Measurements from ENCODE around the gene RABL6. TPM values are rescaled to one million over a fixed set of nuclear protein-coding genes. Genes with fewer than 3 reads are reported as not detected.

The RABL6 gene
- total and polyA plus RNA-seq, 2 of the 4 experiments (the other 2 are of a cell fraction), result 37.1 to 47.5 TPM

DNA sequence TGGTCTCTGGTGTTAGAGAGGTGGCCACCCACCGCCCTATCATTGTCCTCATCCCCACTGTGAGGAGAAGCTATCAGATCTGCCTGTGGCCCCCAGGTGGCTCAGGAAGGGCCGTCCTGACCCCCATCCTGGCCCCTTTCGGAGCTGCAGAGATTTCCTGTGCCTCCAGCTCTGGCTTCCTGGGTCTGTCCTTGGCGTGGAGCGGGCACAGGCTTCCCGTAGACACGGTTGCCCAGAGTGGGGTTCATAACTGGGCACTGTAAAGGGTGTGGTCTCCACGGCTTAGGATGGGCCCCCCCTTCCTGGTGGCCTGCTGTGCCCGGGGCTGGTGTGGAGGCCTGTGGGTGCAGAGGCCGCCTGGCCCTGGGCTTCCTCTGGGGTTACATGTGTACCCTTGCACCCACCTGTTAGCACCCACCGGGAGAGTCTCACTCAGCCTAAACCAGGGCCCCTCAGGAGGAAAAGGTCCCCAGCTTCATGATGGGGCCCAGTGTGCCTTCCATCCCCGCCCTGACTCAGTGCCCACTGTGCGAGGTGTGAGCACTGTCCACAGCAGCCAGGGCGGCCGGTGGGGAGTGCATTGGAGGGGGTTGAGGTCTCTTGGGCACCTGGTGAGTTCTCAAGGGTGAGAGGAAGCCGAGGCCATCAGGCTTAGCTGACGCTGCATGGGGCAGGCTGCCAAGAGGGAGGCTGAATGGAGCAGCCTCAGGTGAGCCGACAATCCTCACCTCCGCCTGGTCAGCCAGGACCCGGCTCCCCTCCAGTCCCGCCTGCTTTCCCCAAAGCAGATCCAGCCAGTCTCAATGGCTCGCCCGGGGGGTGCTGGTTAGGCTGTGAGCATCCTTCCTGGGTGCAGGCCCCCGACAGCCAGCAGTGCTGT lies 19.2 kb downstream of the RABL6 start:
- Histone ChIP-seq H3K23ac (ENCODE audit: low read depth, low read length) (no peak overlapping the region), H4K5ac (ENCODE audit: low read depth, low read length) (no peak overlapping the region), H3K14ac (replicated peaks; ENCODE audit: low read depth, low read length) (no peak overlapping the region), H3K9ac (ENCODE audit: low read depth, low read length) (no peak overlapping the region), H2BK120ac (ENCODE audit: low read depth, low read length) (no peak overlapping the region), H3K4me2 (ENCODE audit: low read depth, low read length) (no peak overlapping the region), H2AK9ac (replicated peaks; ENCODE audit: low read depth, low read length, poor library complexity) (no peak overlapping the region), H3K9me3 (ENCODE audit: control insufficient read depth, insufficient read depth, low read length) (no peaks in the 10 kb centered on the region), H4K91ac (ENCODE audit: insufficient read depth, low read depth, low read length) (no peak overlapping the region), H3K18ac (ENCODE audit: low read depth, low read length) (no peak overlapping the region), H2BK5ac (ENCODE audit: low read depth, low read length, poor library complexity, severe bottlenecking) (no peak overlapping the region), H3K4me1 (ENCODE audit: control insufficient read depth, insufficient read depth, low read length) (no peaks in the 10 kb centered on the region), H3K4me3 (ENCODE audit: insufficient read depth, low read depth, low read length) (no peak overlapping the region), H2BK15ac (ENCODE audit: low read depth, low read length) (no peak overlapping the region), H3K36me3 (ENCODE audit: control insufficient read depth, insufficient read depth, low read length) (peaks cover 64% of the 10 kb centered on the region), H2AFZ (replicated peaks; ENCODE audit: low read length, poor library complexity) (no peak overlapping the region), H3K27ac (ENCODE audit: insufficient read depth, low read length) (no peak overlapping the region), H3K56ac (ENCODE audit: extremely low read depth, insufficient read depth, low read length) (no peak overlapping the region), H4K8ac (ENCODE audit: low read depth in 2 of 2, low read length in 2 of 2) (no peak overlapping the region), H2BK20ac (ENCODE audit: low read depth, low read length) (no peak overlapping the region), H3K9me1 (ENCODE audit: insufficient read depth, low read length) (no peaks in the 10 kb centered on the region), H3K27me3 (ENCODE audit: control insufficient read depth, insufficient read depth, low read length) (no peaks in the 10 kb centered on the region), H3K79me1 (ENCODE audit: low read depth in 1 of 2, low read length in 2 of 2) (peaks cover 5 to 14% of the 10 kb centered on the region in 2 experiments; a peak in 2 of 4 replicates), H4K20me1 (ENCODE audit: insufficient read depth, low read length) (peaks cover 7% of the 10 kb centered on the region), H3K4ac (ENCODE audit: low read depth, low read length) (no peak overlapping the region), H2AK5ac (ENCODE audit: low read depth, low read length) (no peak overlapping the region)
- ATAC-seq (ENCODE audit: low read depth), result no peak
- TF ChIP-seq RAD21 (IDR thresholded peaks at IDR 0.05; ENCODE audit: low read length), result no peak
- no peak for TF ChIP-seq BHLHE40 (IDR thresholded peaks at IDR 0.05; ENCODE audit: low read depth, low read length)
- TF ChIP-seq MAZ (IDR thresholded peaks at IDR 0.05; ENCODE audit: borderline replicate concordance, low read depth, low read length), result no peak
- no peak for TF ChIP-seq CHD1 (IDR thresholded peaks at IDR 0.05; ENCODE audit: low read depth, low read length)
- TF ChIP-seq CEBPB (IDR thresholded peaks at IDR 0.05; ENCODE audit: low read depth, low read length), result no peak
- TF ChIP-seq, protein P1, sequence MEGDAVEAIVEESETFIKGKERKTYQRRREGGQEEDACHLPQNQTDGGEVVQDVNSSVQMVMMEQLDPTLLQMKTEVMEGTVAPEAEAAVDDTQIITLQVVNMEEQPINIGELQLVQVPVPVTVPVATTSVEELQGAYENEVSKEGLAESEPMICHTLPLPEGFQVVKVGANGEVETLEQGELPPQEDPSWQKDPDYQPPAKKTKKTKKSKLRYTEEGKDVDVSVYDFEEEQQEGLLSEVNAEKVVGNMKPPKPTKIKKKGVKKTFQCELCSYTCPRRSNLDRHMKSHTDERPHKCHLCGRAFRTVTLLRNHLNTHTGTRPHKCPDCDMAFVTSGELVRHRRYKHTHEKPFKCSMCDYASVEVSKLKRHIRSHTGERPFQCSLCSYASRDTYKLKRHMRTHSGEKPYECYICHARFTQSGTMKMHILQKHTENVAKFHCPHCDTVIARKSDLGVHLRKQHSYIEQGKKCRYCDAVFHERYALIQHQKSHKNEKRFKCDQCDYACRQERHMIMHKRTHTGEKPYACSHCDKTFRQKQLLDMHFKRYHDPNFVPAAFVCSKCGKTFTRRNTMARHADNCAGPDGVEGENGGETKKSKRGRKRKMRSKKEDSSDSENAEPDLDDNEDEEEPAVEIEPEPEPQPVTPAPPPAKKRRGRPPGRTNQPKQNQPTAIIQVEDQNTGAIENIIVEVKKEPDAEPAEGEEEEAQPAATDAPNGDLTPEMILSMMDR (conservative IDR thresholded peaks at IDR 0.05; ENCODE audit: low read depth, low read length), result no peak
- TF ChIP-seq ELK1 (IDR thresholded peaks at IDR 0.05; ENCODE audit: borderline replicate concordance, low read depth, low read length), result no peak
- no peak for TF ChIP-seq FOS (IDR thresholded peaks at IDR 0.05; ENCODE audit: low read depth, low read length)
- TF ChIP-seq SMC3 (IDR thresholded peaks at IDR 0.05; ENCODE audit: low read depth, low read length), result no peak
- TF ChIP-seq, protein P2, sequence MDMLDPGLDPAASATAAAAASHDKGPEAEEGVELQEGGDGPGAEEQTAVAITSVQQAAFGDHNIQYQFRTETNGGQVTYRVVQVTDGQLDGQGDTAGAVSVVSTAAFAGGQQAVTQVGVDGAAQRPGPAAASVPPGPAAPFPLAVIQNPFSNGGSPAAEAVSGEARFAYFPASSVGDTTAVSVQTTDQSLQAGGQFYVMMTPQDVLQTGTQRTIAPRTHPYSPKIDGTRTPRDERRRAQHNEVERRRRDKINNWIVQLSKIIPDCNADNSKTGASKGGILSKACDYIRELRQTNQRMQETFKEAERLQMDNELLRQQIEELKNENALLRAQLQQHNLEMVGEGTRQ (IDR thresholded peaks at IDR 0.05; ENCODE audit: low read depth, low read length), result no peak
- no peak for TF ChIP-seq MAFK (IDR thresholded peaks at IDR 0.05; ENCODE audit: low read depth, low read length)
- TF ChIP-seq MXI1 (IDR thresholded peaks at IDR 0.05; ENCODE audit: borderline replicate concordance, low read depth, low read length), result no peak
- TF ChIP-seq POLR2A (IDR thresholded peaks at IDR 0.05; ENCODE audit: low read depth, low read length), result no peak
- TF ChIP-seq RFX5 (IDR thresholded peaks at IDR 0.05; ENCODE audit: low read depth, low read length), result no peak
- BruUV-seq (replicated peaks), result no TSS peak
- 86% methylated on average over 4 of the region's 24 CpGs; no CpG with 5 or more reads in 1 of the 2 experiments for WGBS, 2 experiments (ENCODE audit: extremely low coverage in 2 of 2, insufficient read length in 1 of 2)
- in situ Hi-C loops (cut with MboI; ENCODE audit: low sequenced_read_pairs), result no loop called here
- ChIA-PET CTCF (interaction anchor here (2.0 kb wide), 1 partner anchor 16 kb away, joined by 4 read pairs; no protein-coding TSS in a partner anchor), POLR2A (ENCODE audit: unreplicated experiment) (no interaction called here)
- intact Hi-C loops (cut with micrococcal nuclease), result no loop called here
- DNase-seq, result no peak
- dilution Hi-C loops (cut with HindIII; ENCODE audit: low sequenced_read_pairs, unreplicated experiment), result no loop called here

Measured in IMR-90 (cell line).